DLD1 (cell line): Measurements from ENCODE around the gene GOLGA8A.
"Not testable (repeated sequence)": the region's sequence is repeated elsewhere in the genome, so short reads cannot be mapped to it uniquely, and the experiment has no call there.

Experiments
- in situ Hi-C: cut with HindIII; loops from 2 replicates; pipeline ENCODE4 v1.10.0; 2017; ENCODE audit warnings: low sequenced_read_pairs

GOLGA8A gene

GRCh38 chr15:34409511-34409910 lies 28.1 kb downstream of the GOLGA8A start:
- in situ Hi-C loops: not testable (repeated sequence)

DNA sequence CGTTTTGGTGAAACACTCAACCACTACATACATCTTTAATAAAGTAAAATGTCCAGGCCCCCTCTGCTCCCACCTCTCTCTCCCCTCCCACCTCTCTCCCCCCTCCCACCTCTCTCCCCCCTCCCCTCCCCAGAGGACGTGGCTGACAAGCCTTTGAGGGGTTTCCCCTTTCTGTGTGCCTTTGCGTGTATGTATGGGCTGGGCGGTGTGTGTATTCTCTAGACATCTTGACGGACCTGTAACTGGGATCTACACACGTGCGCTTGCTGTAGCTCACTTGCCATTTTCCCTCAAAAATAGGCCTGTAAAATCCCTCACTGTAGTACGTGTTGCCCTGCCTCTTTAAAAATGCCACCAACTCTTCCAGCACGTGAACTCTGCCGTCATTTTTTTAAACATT lies 28.6 kb downstream of the GOLGA8A start:
- in situ Hi-C loops: not testable (repeated sequence)

DNA sequence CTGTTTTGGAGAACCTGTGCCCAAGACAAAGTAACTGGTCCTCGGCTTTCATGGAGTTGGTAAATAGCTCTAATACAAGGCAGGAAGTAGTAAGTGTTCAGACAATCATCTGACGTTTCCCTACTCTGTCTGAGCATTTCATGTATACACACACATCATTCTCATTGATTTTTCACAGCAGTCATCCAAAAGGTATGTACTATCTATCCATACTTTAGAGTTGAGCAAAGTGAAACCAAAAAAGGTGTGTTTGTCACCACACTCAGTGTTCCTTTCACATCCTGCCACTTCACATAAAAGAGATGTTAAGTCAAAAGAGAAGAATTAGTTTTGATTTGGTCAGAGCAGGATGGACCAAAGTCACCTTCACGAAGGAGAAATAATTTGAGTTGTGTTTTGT lies 33.7 kb downstream of the GOLGA8A start:
- in situ Hi-C loops: not testable (repeated sequence)

DNA sequence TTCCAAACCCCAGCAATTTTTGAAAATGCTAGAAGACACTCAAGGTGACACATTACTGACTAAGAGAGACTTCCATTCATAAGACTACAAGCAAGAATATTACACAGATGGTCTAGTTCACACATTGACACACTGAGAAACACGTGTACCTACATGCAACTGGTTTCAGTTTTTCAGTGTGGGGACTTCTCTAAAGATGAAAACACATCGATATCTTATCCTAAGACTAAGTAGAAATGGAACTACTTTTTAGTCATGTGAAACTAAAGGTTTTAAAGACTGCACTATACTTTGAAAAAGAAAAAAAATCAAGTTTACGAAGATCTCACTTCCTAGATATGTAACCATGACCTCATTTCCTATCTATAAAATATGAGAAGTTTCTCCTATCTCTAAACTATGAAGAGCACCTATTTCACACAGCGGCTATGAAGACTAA lies 34.4 kb downstream of the GOLGA8A start:
- in situ Hi-C loops: not testable (repeated sequence)

- in situ Hi-C loops: not testable (repeated sequence)
Observed at GRCh38 chr15:34397637-34398259, 39.9 kb downstream of the GOLGA8A start.

DNA sequence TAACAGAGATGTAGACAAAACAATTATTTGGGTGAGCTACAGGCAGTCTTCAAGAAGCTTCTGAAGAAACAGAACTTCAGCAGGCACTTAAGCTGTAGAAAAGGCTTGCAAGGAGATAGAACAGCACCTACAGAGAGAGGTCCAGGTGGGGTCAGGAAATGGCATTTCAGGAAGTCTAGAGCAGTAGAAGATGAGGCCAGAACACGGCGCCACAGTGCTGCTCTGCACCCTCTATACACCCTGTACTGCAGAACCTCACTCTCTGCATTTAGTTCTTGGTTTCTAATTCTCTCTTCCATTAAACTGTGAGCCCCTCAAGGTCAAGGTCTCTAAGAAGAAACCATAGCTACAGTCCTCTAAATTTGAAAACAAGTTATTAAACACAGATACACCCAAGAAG lies 44.6 kb downstream of the GOLGA8A start:
- in situ Hi-C loops: not testable (repeated sequence)

- in situ Hi-C loops: not testable (repeated sequence)
Observed at GRCh38 chr15:34389594-34390086, 48.0 kb downstream of the GOLGA8A start.
